Testis (tissue), 2 donors: ENCODE results near the gene ZNF330.

ENCODE experiments used
- CTCF ChIP-seq, 3 experiments: fragments of 450-650 bp in 2 of 3; fragments of 200-600 bp in 1 of 3; sonication (generic) in 1 of 3; IDR thresholded peaks; one replicate each; pipeline ENCODE4 v1.5.1; 2016 to 2019; ENCODE audit warnings: antibody characterized with exemption in 3 of 3, mild to moderate bottlenecking in 2 of 3, moderate library complexity in 1 of 3
- POLR2A ChIP-seq: fragments of 450-650 bp; IDR thresholded peaks from one replicate; pipeline ENCODE4 v1.6.1; 2017; ENCODE audit warnings: antibody characterized with exemption, mild to moderate bottlenecking, moderate library complexity

DNA sequence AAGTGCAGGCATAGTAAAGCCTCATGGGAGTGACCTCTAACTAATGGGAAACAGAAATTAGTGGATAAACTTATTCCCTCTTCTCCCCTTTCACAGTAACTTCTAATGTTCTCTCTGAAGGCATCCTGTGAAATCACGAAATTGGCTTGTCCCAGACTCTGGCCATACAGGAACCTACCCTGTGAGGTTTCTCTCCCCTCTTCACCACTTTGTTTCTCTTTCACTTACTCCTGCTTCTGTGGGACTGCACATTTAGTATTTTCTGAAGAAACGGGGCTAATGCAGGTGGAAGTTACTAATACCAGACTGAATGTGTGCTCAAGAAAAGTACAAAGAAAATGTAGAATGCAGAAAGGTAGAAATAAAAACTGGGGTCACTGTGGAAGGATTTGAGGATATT, 20.0 kb downstream of the ZNF330 start:
- TF ChIP-seq CTCF (IDR thresholded peaks at IDR 0.05) (no peak), POLR2A (no peak)
